K562 (cell line): Measurements from ENCODE around the gene KRT75. TPM values are rescaled to one million over a fixed set of nuclear protein-coding genes. Genes with fewer than 3 reads are reported as not detected.

Experiments
- ATAC-seq: fragments of 200-7000 bp; cut with Tn5 transposase; 3 replicates; pipeline ENCODE4 v1.9.1; 2020; ENCODE audit warnings: moderate library complexity
- BruUV-seq: library from RNA; stranded (reverse); fragments of 400-500 nt; replicated peaks from 2 replicates; lab custom pipeline; 2021; lab: Mats Ljungman, UMichigan
- CTCF ChIA-PET: fragments of 300-600 bp; formaldehyde crosslinking; extraction: SDS; loops from one replicate; lab custom pipeline; 2021; ENCODE audit warnings: low intra/inter-chr PET ratio; lab: Yijun Ruan, JAX
- POLR2A ChIA-PET: fragments of 300-600, 350-650 bp; sonication (Branson Sonifier 250); formaldehyde crosslinking; extraction: SDS; loops from one replicate; lab custom pipeline; 2021; ENCODE audit warnings: antibody characterized with exemption, inconsistent platforms; lab: Yijun Ruan, JAX
- DNase-seq, 4 experiments: peaks; one replicate each; pipeline versions ENCODE4 v3.0.0 to v3.0.0-alpha.2; 2011 to 2018; ENCODE audit warnings: low spot score in 3 of 4, mixed read lengths in 3 of 4; ENCODE audit errors: extremely low read depth in 1 of 4
- FAIRE-seq: peaks from 2 replicates; lab custom pipeline; 2011; peaks lifted over from hg19 to GRCh38; lab: Jason Lieb, UNC
- H2AFZ ChIP-seq: 2 replicates; pipeline ENCODE4 v1.6.0; 2011; ENCODE audit warnings: low read depth, low read length, control low read depth, inconsistent platforms
- H3K27ac ChIP-seq: fragments of 200-600 bp; 3 replicates; pipeline ENCODE4 v1.8.0; 2011; ENCODE audit warnings: low read depth, mild to moderate bottlenecking, control low read depth, inconsistent platforms, low read length, moderate library complexity, mixed read lengths; ENCODE audit errors: extremely low read depth
- H3K27me3 ChIP-seq, 2 experiments: fragments of 300-600 bp in 1 of 2; 2 replicates in 1 of 2; 3 replicates in 1 of 2; pipeline versions ENCODE4 v1.6.0 to v1.8.0; 2011; ENCODE audit warnings: inconsistent platforms in 2 of 2, low read length in 2 of 2, mild to moderate bottlenecking in 1 of 2, mixed read lengths in 1 of 2, moderate library complexity in 1 of 2; ENCODE audit not compliant: control insufficient read depth in 2 of 2, insufficient read depth in 2 of 2
- H3K36me3 ChIP-seq: fragments of 300-600 bp; 3 replicates; pipeline ENCODE4 v1.8.0; 2011; ENCODE audit warnings: mild to moderate bottlenecking, low read length, inconsistent platforms; ENCODE audit not compliant: control insufficient read depth, insufficient read depth
- H3K4me1 ChIP-seq, 2 experiments: fragments of 200-600 bp in 1 of 2; replicated peaks in 1 of 2; 2 replicates in 1 of 2; 3 replicates in 1 of 2; pipeline versions ENCODE4 v1.5.1 to v1.8.0; 2011; ENCODE audit warnings: inconsistent platforms in 2 of 2, low read length in 2 of 2, mild to moderate bottlenecking in 1 of 2, mixed read lengths in 1 of 2, moderate library complexity in 1 of 2; ENCODE audit not compliant: control insufficient read depth in 2 of 2, insufficient read depth in 2 of 2
- H3K4me2 ChIP-seq: 2 replicates; pipeline ENCODE4 v1.6.1; 2011; ENCODE audit warnings: low read length, control low read depth, inconsistent platforms, mixed read lengths; ENCODE audit not compliant: insufficient read depth
- H3K4me3 ChIP-seq: fragments of 200-600 bp; sonication (generic), shearing (Covaris generic); 2 replicates; pipeline ENCODE4 v1.5.1; 2016; ENCODE audit warnings: control low read depth, inconsistent platforms
- H3K79me2 ChIP-seq: fragments of 200-600 bp; 3 replicates; pipeline ENCODE4 v1.8.0; 2011; ENCODE audit warnings: low read length, inconsistent platforms; ENCODE audit not compliant: control insufficient read depth, insufficient read depth
- H3K9ac ChIP-seq, 2 experiments: 2 replicates each; pipeline versions ENCODE4 v1.6.0 to v1.6.1; 2011; ENCODE audit warnings: low read depth in 2 of 2, low read length in 2 of 2, control low read depth in 1 of 2, inconsistent platforms in 1 of 2, mild to moderate bottlenecking in 1 of 2, mixed read lengths in 1 of 2; ENCODE audit not compliant: insufficient read depth in 1 of 2
- H3K9me1 ChIP-seq: one replicate; pipeline ENCODE4 v1.6.0; 2011; ENCODE audit warnings: inconsistent platforms, mild to moderate bottlenecking, low read length, moderate library complexity; ENCODE audit not compliant: control insufficient read depth, insufficient read depth
- H3K9me3 ChIP-seq: replicated peaks from 2 replicates; pipeline ENCODE4 v1.5.1; 2011; ENCODE audit warnings: low read depth, low read length, inconsistent platforms; ENCODE audit not compliant: control insufficient read depth, insufficient read depth
- H4K20me1 ChIP-seq: replicated peaks from 2 replicates; pipeline ENCODE4 v1.6.1; 2011; ENCODE audit warnings: low read length, inconsistent platforms, mixed read lengths; ENCODE audit not compliant: control insufficient read depth, insufficient read depth
- ASH1L ChIP-seq: fragments of 450-650 bp; IDR thresholded peaks from 2 replicates; pipeline ENCODE4 v1.6.1; 2018; ENCODE audit warnings: borderline replicate concordance, mild to moderate bottlenecking, low read depth; ENCODE audit not compliant: partially characterized antibody
- E4F1 ChIP-seq: fragments of 250-450 bp; sonication (Bioruptor Pico); IDR thresholded peaks from 2 replicates; pipeline ENCODE4 v1.5.0; 2021; ENCODE audit warnings: mild to moderate bottlenecking, borderline replicate concordance
- NBN ChIP-seq: fragments of 450-650 bp; IDR thresholded peaks from 2 replicates; pipeline ENCODE4 v1.6.1; 2016; ENCODE audit warnings: low read depth, mild to moderate bottlenecking
- NR2F6 ChIP-seq: fragments of 450-650 bp; formaldehyde crosslinking; IDR thresholded peaks from 2 replicates; pipeline ENCODE4 v1.4.0; 2020; ENCODE audit warnings: mild to moderate bottlenecking
- PCBP1 ChIP-seq: fragments of 200-400 bp; formaldehyde crosslinking; IDR thresholded peaks from 2 replicates; pipeline ENCODE4 v1.6.1; 2018; ENCODE audit warnings: mild to moderate bottlenecking, low read depth, low read length; ENCODE audit not compliant: poor library complexity, severe bottlenecking
- POLR3A ChIP-seq: IDR thresholded peaks from 2 replicates; pipeline ENCODE4 v1.6.1; 2011; ENCODE audit warnings: borderline replicate concordance, mild to moderate bottlenecking, moderate library complexity; ENCODE audit not compliant: insufficient read length, insufficient read depth; ENCODE audit errors: extremely low read depth
- PTTG1 ChIP-seq: fragments of 450-650 bp; IDR thresholded peaks from 2 replicates; pipeline ENCODE4 v1.6.1; 2016; ENCODE audit warnings: low read depth, mild to moderate bottlenecking, missing genetic modification characterization, missing compliant biosample characterization
- RB1 ChIP-seq: fragments of 450-650 bp; IDR thresholded peaks from 2 replicates; pipeline ENCODE4 v1.6.1; 2017; ENCODE audit warnings: low read depth, mild to moderate bottlenecking
- RBM39 ChIP-seq: fragments of 200-400 bp; formaldehyde crosslinking; optimal IDR thresholded peaks from 2 replicates; pipeline ENCODE3; 2018; ENCODE audit warnings: low read depth, low read length
- RFX5 ChIP-seq: IDR thresholded peaks from 2 replicates; pipeline ENCODE4 v1.6.1; 2011; ENCODE audit warnings: low read depth, mild to moderate bottlenecking, improper control_type of control experiment, low read length
- SAP30 ChIP-seq: fragments of 200-600 bp; sonication (generic); IDR thresholded peaks from 2 replicates; pipeline ENCODE4 v1.6.1; 2012; ENCODE audit warnings: borderline replicate concordance, low read depth, mild to moderate bottlenecking, moderate library complexity, low read length, control low read depth, inconsistent platforms; ENCODE audit not compliant: insufficient read depth, poor library complexity, severe bottlenecking
- SLC30A9 ChIP-seq: fragments of 250-450 bp; sonication (Bioruptor Pico); IDR thresholded peaks from 2 replicates; pipeline ENCODE4 v1.8.0; 2022; ENCODE audit warnings: mild to moderate bottlenecking, moderate library complexity
- SOX6 ChIP-seq: fragments of 450-650 bp; IDR thresholded peaks from 2 replicates; pipeline ENCODE4 v1.6.1; 2014; ENCODE audit warnings: mild to moderate bottlenecking
- SRSF9 ChIP-seq: fragments of 200-400 bp; formaldehyde crosslinking; IDR thresholded peaks from 2 replicates; pipeline ENCODE4 v1.6.1; 2017; ENCODE audit warnings: low read depth, low read length, borderline replicate concordance
- TBL1XR1 ChIP-seq, 2 experiments: IDR thresholded peaks; 2 replicates each; pipeline ENCODE4 v1.6.1; 2012; ENCODE audit warnings: improper control_type of control experiment in 2 of 2, low read length in 2 of 2, mild to moderate bottlenecking in 1 of 2
- U2AF2 ChIP-seq: fragments of 200-400 bp; formaldehyde crosslinking; optimal IDR thresholded peaks from 2 replicates; pipeline ENCODE3; 2017; ENCODE audit warnings: low read depth, mild to moderate bottlenecking, low read length
- ZBTB34 ChIP-seq: fragments of 250-450 bp; sonication (Bioruptor Pico); IDR thresholded peaks from 2 replicates; pipeline ENCODE4 v1.8.0; 2021; ENCODE audit warnings: mild to moderate bottlenecking, moderate library complexity
- ZNF347 ChIP-seq: fragments of 450-650 bp; formaldehyde crosslinking; IDR thresholded peaks from 2 replicates; pipeline ENCODE4 v1.4.0; 2020; ENCODE audit warnings: low read depth, mild to moderate bottlenecking, moderate library complexity
- ZNF75A ChIP-seq: fragments of 450-650 bp; formaldehyde crosslinking; IDR thresholded peaks from 2 replicates; pipeline ENCODE4 v1.4.0; 2020; ENCODE audit warnings: mild to moderate bottlenecking
- ZSCAN32 ChIP-seq: fragments of 450-650 bp; formaldehyde crosslinking; IDR thresholded peaks from 2 replicates; pipeline ENCODE4 v1.4.0; 2020; ENCODE audit warnings: mild to moderate bottlenecking, moderate library complexity
- WGBS: fragments of 100-300 bp; shearing (Covaris generic); methylation state at CpG from one replicate; pipeline ENCODE4 v1.1.6; 2016; ENCODE audit warnings: low coverage, mixed read lengths; ENCODE audit not compliant: insufficient coverage; ENCODE audit errors: missing lambda C conversion rate; 5-methylcytosine and 5-hydroxymethylcytosine counted together
- in situ Hi-C: fragments of 300-500 bp; cut with MboI; formaldehyde crosslinking; loops from 4 replicates; pipeline ENCODE4 v1.15.0; 2018; ENCODE audit warnings: inconsistent platforms, mixed read lengths
- intact Hi-C: fragments of 100-400 bp; cut with micrococcal nuclease; formaldehyde crosslinking; loops from 2 replicates; pipeline ENCODE4 v1.14.2; 2022
- polyA plus RNA-seq, 8 experiments: library from polyadenylated mRNA; depleted of rRNA in 4 of 8; stranded (reverse) in 5 of 8; unstranded in 3 of 8; fragments of >200 nt; fragmentation: Nextera tagmentation in 2 of 8; fragmentation: Illumina TruSeq in 1 of 8; extraction: Ambion mirVana in 2 of 8; extraction: Trizol in 1 of 8; gene quantifications; 2 replicates each; pipeline versions ENCODE4 v1.2.1 to v1.2.3, GENCODE V29; 2011 to 2014; ENCODE audit warnings: inconsistent platforms in 1 of 8, missing spikeins in 1 of 8
- total RNA-seq, 7 experiments: library from RNA; depleted of rRNA in 6 of 7; stranded (reverse); fragments of >200 nt in 6 of 7; fragmentation: Illumina TruSeq in 2 of 7; extraction: Trizol in 2 of 7; gene quantifications; 2 replicates each; pipeline versions ENCODE4 v1.2.1 to v1.2.3, GENCODE V29; 2011 to 2021; ENCODE audit warnings: low replicate concordance in 1 of 7

KRT75 gene
- total and polyA plus RNA-seq, 9 of the 15 experiments (the other 6 are each of a cell fraction or from before 2014, with no cell fraction given) = not detected

- no peak for TF ChIP-seq PCBP1
- TF ChIP-seq NR2F6 (CRISPR knock-in tag) = no peak
- TF ChIP-seq SAP30 = no peak
- TF ChIP-seq POLR3A = no peak
- TF ChIP-seq U2AF2 = no peak
- no peak for TF ChIP-seq ZNF75A
- TF ChIP-seq ZSCAN32 (CRISPR knock-in tag) = no peak
- TF ChIP-seq ZNF347 (CRISPR knock-in tag) = no peak
- TF ChIP-seq SRSF9 = no peak
- TF ChIP-seq PTTG1 (tag) = no peak
Observed at GRCh38 chr12:52382854-52383253, 51.3 kb downstream of the KRT75 start (continued).

GRCh38 chr12:52381206-52381605 is 53.0 kb downstream of the KRT75 start:
- Histone ChIP-seq H2AFZ (no peak overlapping the region), H3K9me1 (no peaks in the 10 kb centered on the region), H4K20me1 (no peaks in the 10 kb centered on the region), H3K9me3 (no peaks in the 10 kb centered on the region), H3K27ac (no peak overlapping the region), H3K79me2 (no peaks in the 10 kb centered on the region), H3K27me3 (peaks cover 5 to 61% of the 10 kb centered on the region in 2 experiments; a peak in 4 of 5 replicates), H3K9ac (no peak overlapping the region), H3K4me1 (peaks cover 0 to 5% of the 10 kb centered on the region in 2 experiments; a peak in 1 of 5 replicates), H3K4me3 (no peak overlapping the region), H3K4me2 (no peak overlapping the region), H3K36me3 (no peaks in the 10 kb centered on the region)
- whole genome bisulfite sequencing = 0% methylated on average over 8 of the region's 8 CpGs
- BruUV-seq = no TSS peak
- DNase-seq = no peak
- ChIA-PET CTCF (no interaction called here), POLR2A (no interaction called here)
- intact Hi-C loops (no loop called here), in situ Hi-C loops (loop anchor here (5.0 kb wide), 2 partner anchors 496 to 601 kb away; no protein-coding TSS in a partner anchor)
- no peak for ATAC-seq
- no peak for FAIRE-seq
- no peak for TF ChIP-seq SOX6
- TF ChIP-seq TBL1XR1 (IDR thresholded peaks at IDR 0.05; ENCODE audit: low read length in 2 of 2) = no peak
- TF ChIP-seq ZBTB34 = no peak
- TF ChIP-seq RFX5 = no peak
- TF ChIP-seq SLC30A9 (CRISPR knock-in tag) = no peak
- no peak for TF ChIP-seq E4F1
- no peak for TF ChIP-seq RB1
- TF ChIP-seq NBN = no peak
- no peak for TF ChIP-seq ASH1L
- TF ChIP-seq RBM39 = no peak
